Measurements from ENCODE around the gene CACNA2D3. TPM values are rescaled to one million over a fixed set of nuclear protein-coding genes. Genes with fewer than 3 reads are reported as not detected.

The CACNA2D3 gene
- total RNA-seq, 1 donor from 2014 or later = not detected

- DNase-seq (ENCODE audit: low spot score) = no peak
Observed at GRCh38 chr3:54659347-54659746, 537.0 kb downstream of the CACNA2D3 start.

GRCh38 chr3:54660714-54661132 lies 538.4 kb downstream of the CACNA2D3 start:
- Mint-ChIP-seq H3K4me1 (peaks cover 23% of the 10 kb centered on the region), H3K4me3 (no peak overlapping the region), H3K27ac (peak overlapping the region; percentile 91), H3K27me3 (ENCODE audit: insufficient read depth, low read depth) (peaks cover 2% of the 10 kb centered on the region), H3K9me3 (peaks cover 7% of the 10 kb centered on the region), H3K36me3 (peaks cover 2% of the 10 kb centered on the region)
- Histone ChIP-seq H3K27ac (no peak overlapping the region), H2AFZ (replicated peaks) (peak overlapping the region; percentile 93), H3K9ac (no peak overlapping the region), H3K4me1 (peaks cover 15% of the 10 kb centered on the region), H3K79me2 (ENCODE audit: low read depth) (no peaks in the 10 kb centered on the region), H3K4me3 (no peak overlapping the region), H3K9me3 (ENCODE audit: low read depth) (no peaks in the 10 kb centered on the region), H3K36me3 (no peaks in the 10 kb centered on the region), H3K4me2 (peak overlapping the region; percentile 3), H4K20me1 (ENCODE audit: low read depth) (no peaks in the 10 kb centered on the region), H3F3A (ENCODE audit: low read depth) (peaks cover 9% of the 10 kb centered on the region), H3K27me3 (no peaks in the 10 kb centered on the region)
- TF ChIP-seq EZH2phosphoT487 (IDR thresholded peaks at IDR 0.05) (no peak), EZH2 (IDR thresholded peaks at IDR 0.05) (no peak), CTCF (IDR thresholded peaks at IDR 0.05) (no peak)
- peak; percentile 57 for DNase-seq (ENCODE audit: low spot score)

More at GRCh38 chr3:54659347-54659746, 537.0 kb downstream of the CACNA2D3 start:
- Histone ChIP-seq H3F3A (ENCODE audit: low read depth) (peaks cover 9% of the 10 kb centered on the region), H3K36me3 (no peaks in the 10 kb centered on the region), H3K27ac (no peak overlapping the region), H3K9me3 (ENCODE audit: low read depth) (no peaks in the 10 kb centered on the region), H3K27me3 (no peaks in the 10 kb centered on the region), H3K9ac (no peak overlapping the region), H2AFZ (replicated peaks) (no peak overlapping the region), H4K20me1 (ENCODE audit: low read depth) (no peaks in the 10 kb centered on the region), H3K4me1 (peaks cover 15% of the 10 kb centered on the region), H3K79me2 (ENCODE audit: low read depth) (no peaks in the 10 kb centered on the region), H3K4me3 (no peak overlapping the region), H3K4me2 (no peak overlapping the region)
- Mint-ChIP-seq H3K27me3 (ENCODE audit: insufficient read depth, low read depth) (peaks cover 6% of the 10 kb centered on the region), H3K27ac (no peak overlapping the region), H3K36me3 (peaks cover 2% of the 10 kb centered on the region), H3K4me3 (no peak overlapping the region), H3K9me3 (peaks cover 4% of the 10 kb centered on the region), H3K4me1 (peaks cover 21% of the 10 kb centered on the region)
- TF ChIP-seq EZH2 (IDR thresholded peaks at IDR 0.05) = no peak
- TF ChIP-seq EZH2phosphoT487 (IDR thresholded peaks at IDR 0.05) = no peak
- no peak for TF ChIP-seq CTCF (IDR thresholded peaks at IDR 0.05)

GRCh38 chr3:54661151-54661550 lies 538.8 kb downstream of the CACNA2D3 start:
- H3K27ac ChIP-seq = no peak overlapping the region
- H3F3A ChIP-seq (ENCODE audit: low read depth) = peaks cover 9% of the 10 kb centered on the region
- peaks cover 15% of the 10 kb centered on the region for H3K4me1 ChIP-seq
- peak overlapping the region; percentile 93 for H2AFZ ChIP-seq (replicated peaks)
- H3K27me3 ChIP-seq = no peaks in the 10 kb centered on the region
- H3K4me2 ChIP-seq = peak overlapping the region; percentile 3
- no peaks in the 10 kb centered on the region for H3K36me3 ChIP-seq
- H3K4me3 ChIP-seq = no peak overlapping the region
- Mint-ChIP-seq H3K36me3 (peaks cover 2% of the 10 kb centered on the region), H3K27me3 (ENCODE audit: insufficient read depth, low read depth) (peaks cover 5% of the 10 kb centered on the region), H3K4me3 (no peak overlapping the region), H3K9me3 (peaks cover 7% of the 10 kb centered on the region), H3K27ac (peak overlapping the region; percentile 91), H3K4me1 (peaks cover 23% of the 10 kb centered on the region)
- DNase-seq (ENCODE audit: low spot score) = no peak
- no peaks in the 10 kb centered on the region for H3K9me3 ChIP-seq (ENCODE audit: low read depth)
- H4K20me1 ChIP-seq (ENCODE audit: low read depth) = no peaks in the 10 kb centered on the region
- no peak overlapping the region for H3K9ac ChIP-seq
- TF ChIP-seq EZH2phosphoT487 (IDR thresholded peaks at IDR 0.05) (no peak), EZH2 (IDR thresholded peaks at IDR 0.05) (no peak), CTCF (IDR thresholded peaks at IDR 0.05) (no peak)
- H3K79me2 ChIP-seq (ENCODE audit: low read depth) = no peaks in the 10 kb centered on the region
